Endometrium (tissue), 2 donors: Measurements from ENCODE around the gene RPS27.
A peak's percentile ranks its signal among the peaks of the same experiment; 100 is the strongest.

Source experiments
- FAIRE-seq: peaks from 2 replicates; lab custom pipeline; 2012; peaks lifted over from hg19 to GRCh38; lab: Jason Lieb, UNC
- donor health status: control.
- donor health status: control.

RPS27 gene

GRCh38 chr1:153990468-153991150 lies at the start of gene RPS27:
RPS27 (plus strand) TSS chr1:153990762; CDS start chr1:153990797, 35 bp downstream.
- peak; percentile 87 for FAIRE-seq

GRCh38 chr1:153941826-153942725 lies 48.5 kb upstream of the RPS27 start:
- FAIRE-seq: no peak

GRCh38 chr1:153942766-153943549 lies 47.6 kb upstream of the RPS27 start:
- FAIRE-seq: no peak

- FAIRE-seq: no peak
Measured at GRCh38 chr1:153944005-153944826, 46.3 kb upstream of the RPS27 start.

GRCh38 chr1:153944827-153945117 lies 45.8 kb upstream of the RPS27 start:
- FAIRE-seq: no peak

- FAIRE-seq: no peak
Measured at GRCh38 chr1:153945131-153945794, 45.3 kb upstream of the RPS27 start.

- no peak for FAIRE-seq
Measured at GRCh38 chr1:153945795-153946621, 44.6 kb upstream of the RPS27 start.

- FAIRE-seq: no peak
Measured at GRCh38 chr1:153946622-153947241, 43.8 kb upstream of the RPS27 start, which contains the start of gene DENND4B. DENND4B (minus strand) TSS chr1:153946718; CDS start chr1:153944374, 2,344 bp downstream.

- FAIRE-seq: no peak
Measured at GRCh38 chr1:153951183-153951582, 39.4 kb upstream of the RPS27 start.

- no peak for FAIRE-seq
Measured at GRCh38 chr1:153951801-153952200, 38.8 kb upstream of the RPS27 start.

- FAIRE-seq: no peak
Measured at GRCh38 chr1:153953859-153954365, 36.6 kb upstream of the RPS27 start.

GRCh38 chr1:153954826-153955225 lies 35.7 kb upstream of the RPS27 start:
- no peak for FAIRE-seq

GRCh38 chr1:153956997-153957715 lies 33.4 kb upstream of the RPS27 start:
- FAIRE-seq: no peak

GRCh38 chr1:153957744-153958110 lies 32.8 kb upstream of the RPS27 start:
- FAIRE-seq: no peak

- FAIRE-seq: peak; percentile 94
Measured at GRCh38 chr1:153958111-153958960, 32.2 kb upstream of the RPS27 start, which contains the start of gene CRTC2. CRTC2 (minus strand) TSS chr1:153958612; CDS start chr1:153958497, 115 bp downstream.

GRCh38 chr1:153958961-153959260 lies 31.7 kb upstream of the RPS27 start:
- FAIRE-seq: no peak

GRCh38 chr1:153959454-153959853 lies 31.1 kb upstream of the RPS27 start:
- no peak for FAIRE-seq

- FAIRE-seq: no peak
Measured at GRCh38 chr1:153960206-153960605, 30.4 kb upstream of the RPS27 start.
